ENCODE results near the gene BHLHE23.

BHLHE23 gene

GRCh38 chr20:63023936-63024571 is 17.3 kb upstream of the BHLHE23 start:
- no peak for DNase-seq (ENCODE audit: low read depth)
- no peak for TF ChIP-seq CTCF (IDR thresholded peaks at IDR 0.05; ENCODE audit: low read length, missing control alignments)
- H3K4me3 ChIP-seq (replicated peaks; ENCODE audit: low read depth, low read length), result no peak overlapping the region

DNA sequence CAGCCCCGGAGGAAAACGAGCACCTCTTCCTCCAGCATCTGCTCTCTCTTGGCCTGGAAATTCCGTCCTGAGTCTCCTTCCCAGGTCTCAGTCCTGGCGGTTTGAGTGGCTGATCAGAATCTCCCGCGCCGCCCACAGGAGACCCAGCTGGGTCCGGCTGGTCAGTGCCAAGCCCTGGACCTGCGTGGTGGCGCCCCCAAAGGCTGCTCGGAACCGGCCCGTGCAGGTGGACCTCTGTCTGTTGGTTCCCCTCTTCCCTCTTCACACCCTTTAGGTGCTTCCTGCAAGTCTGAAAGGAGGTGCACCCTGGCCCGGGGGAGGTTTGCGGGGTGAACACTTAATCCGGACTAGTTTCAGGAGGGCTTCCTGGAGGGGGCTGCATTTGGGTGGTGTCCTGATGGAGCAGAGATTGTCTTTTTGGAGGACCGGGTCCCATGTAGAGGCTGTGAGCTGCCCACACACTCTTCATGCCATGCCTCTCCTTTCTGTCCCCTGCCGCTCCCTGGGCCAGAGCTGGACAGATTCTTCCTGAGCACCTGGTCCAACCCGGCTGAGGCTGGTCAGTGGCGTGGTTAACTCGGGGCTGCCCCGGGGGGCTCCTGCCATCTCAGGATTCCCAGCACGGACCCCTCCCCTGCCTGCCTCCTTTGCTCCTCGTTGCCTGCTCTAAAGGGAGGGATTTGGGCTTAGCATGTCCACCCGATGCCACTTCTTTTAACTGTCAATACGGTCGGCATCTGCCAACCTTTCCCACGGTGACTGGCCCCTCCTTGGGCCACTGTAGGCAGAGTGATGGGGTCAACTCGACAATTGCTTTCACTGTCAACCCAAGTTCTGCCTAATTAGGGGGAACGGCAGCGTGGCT is 16.5 kb upstream of the BHLHE23 start:
- no peak for DNase-seq (ENCODE audit: low read depth)
- no peak overlapping the region for H3K4me3 ChIP-seq (replicated peaks; ENCODE audit: low read depth, low read length)
- no peak for TF ChIP-seq CTCF (IDR thresholded peaks at IDR 0.05; ENCODE audit: low read length, missing control alignments)

DNA sequence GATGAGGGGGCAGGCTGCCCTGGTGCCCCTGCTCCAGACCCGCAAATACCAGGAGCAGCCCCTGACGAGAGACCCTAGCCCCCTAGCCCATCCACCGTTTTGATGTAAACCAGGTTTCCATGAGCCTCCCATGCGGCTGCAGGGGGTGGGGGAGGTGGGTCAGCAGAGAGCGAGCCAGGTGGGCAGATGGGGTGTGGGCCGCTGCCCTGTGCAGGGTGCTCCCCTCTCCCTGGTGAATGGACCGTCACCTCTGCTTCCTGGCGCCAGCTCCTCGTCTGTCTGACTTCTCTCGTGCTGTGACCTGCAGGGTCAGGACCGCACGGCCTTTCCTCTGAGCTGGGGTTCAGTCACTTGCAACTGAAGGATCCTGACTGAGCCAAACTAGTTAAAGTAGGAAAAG is 15.7 kb upstream of the BHLHE23 start:
- DNase-seq (ENCODE audit: low read depth), result no peak
- H3K4me3 ChIP-seq (replicated peaks; ENCODE audit: low read depth, low read length), result no peak overlapping the region
- no peak for TF ChIP-seq CTCF (IDR thresholded peaks at IDR 0.05; ENCODE audit: low read length, missing control alignments)

GRCh38 chr20:63021356-63022321 is 14.9 kb upstream of the BHLHE23 start:
- no peak overlapping the region for H3K4me3 ChIP-seq (replicated peaks; ENCODE audit: low read depth, low read length)
- no peak for DNase-seq (ENCODE audit: low read depth)
- TF ChIP-seq CTCF (IDR thresholded peaks at IDR 0.05; ENCODE audit: low read length, missing control alignments), result no peak

GRCh38 chr20:63020681-63021080 is 13.9 kb upstream of the BHLHE23 start:
- no peak overlapping the region for H3K4me3 ChIP-seq (replicated peaks; ENCODE audit: low read depth, low read length)
- TF ChIP-seq CTCF (IDR thresholded peaks at IDR 0.05; ENCODE audit: low read length, missing control alignments), result no peak
- DNase-seq (ENCODE audit: low read depth), result no peak

GRCh38 chr20:63017826-63018411 is 11.2 kb upstream of the BHLHE23 start:
- no peak for TF ChIP-seq CTCF (IDR thresholded peaks at IDR 0.05; ENCODE audit: low read length, missing control alignments)
- no peak for DNase-seq (ENCODE audit: low read depth)

More at GRCh38 chr20:63017826-63018411, 11.2 kb upstream of the BHLHE23 start:
- no peak overlapping the region for H3K4me3 ChIP-seq (replicated peaks; ENCODE audit: low read depth, low read length)

Measured in fibroblast of pulmonary artery (primary cell).